Measurements from ENCODE around the gene CPE.

Gene CPE

DNA sequence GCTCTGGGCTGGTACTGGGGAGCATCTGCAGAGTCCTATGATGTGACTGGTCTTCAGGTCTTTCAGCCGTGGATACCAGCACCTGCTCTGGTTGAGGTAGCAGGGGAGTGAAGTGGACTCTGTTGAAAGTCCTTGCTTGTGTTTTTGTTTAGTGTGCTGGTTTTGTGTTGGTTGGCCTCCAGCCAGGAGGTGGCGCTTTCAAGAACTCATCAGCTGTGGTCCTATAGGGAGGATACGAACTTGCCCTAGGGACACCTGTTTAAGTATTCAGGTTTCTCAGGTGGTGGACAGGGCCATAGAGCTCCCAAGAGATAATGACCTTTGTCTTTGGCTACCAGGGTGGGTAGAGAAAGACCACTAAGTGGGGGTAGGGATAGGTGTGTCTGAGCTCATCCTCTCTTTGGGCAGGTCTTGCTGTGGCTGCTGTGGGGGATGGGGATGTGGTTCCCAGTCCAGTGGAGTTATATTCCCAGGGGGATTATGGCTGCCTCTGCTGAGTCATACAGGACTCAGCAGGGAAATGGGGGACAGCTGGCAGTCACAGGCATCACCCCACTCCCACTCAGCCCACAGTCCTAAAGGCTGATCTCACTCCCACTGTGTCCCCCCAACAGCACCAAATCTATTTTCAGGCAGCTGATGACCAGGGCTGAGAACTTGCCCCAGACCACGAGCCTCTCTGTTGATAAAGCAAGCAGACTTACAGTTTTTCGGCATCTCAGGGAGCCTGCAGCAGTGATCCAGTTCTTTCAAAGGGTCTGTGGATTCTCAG is 27.3 kb upstream of the CPE start:
- TF ChIP-seq, protein P1, sequence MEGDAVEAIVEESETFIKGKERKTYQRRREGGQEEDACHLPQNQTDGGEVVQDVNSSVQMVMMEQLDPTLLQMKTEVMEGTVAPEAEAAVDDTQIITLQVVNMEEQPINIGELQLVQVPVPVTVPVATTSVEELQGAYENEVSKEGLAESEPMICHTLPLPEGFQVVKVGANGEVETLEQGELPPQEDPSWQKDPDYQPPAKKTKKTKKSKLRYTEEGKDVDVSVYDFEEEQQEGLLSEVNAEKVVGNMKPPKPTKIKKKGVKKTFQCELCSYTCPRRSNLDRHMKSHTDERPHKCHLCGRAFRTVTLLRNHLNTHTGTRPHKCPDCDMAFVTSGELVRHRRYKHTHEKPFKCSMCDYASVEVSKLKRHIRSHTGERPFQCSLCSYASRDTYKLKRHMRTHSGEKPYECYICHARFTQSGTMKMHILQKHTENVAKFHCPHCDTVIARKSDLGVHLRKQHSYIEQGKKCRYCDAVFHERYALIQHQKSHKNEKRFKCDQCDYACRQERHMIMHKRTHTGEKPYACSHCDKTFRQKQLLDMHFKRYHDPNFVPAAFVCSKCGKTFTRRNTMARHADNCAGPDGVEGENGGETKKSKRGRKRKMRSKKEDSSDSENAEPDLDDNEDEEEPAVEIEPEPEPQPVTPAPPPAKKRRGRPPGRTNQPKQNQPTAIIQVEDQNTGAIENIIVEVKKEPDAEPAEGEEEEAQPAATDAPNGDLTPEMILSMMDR (IDR thresholded peaks at IDR 0.05; ENCODE audit: low read length, missing control alignments) = no peak
- H3K4me3 ChIP-seq (replicated peaks; ENCODE audit: low read depth, low read length) = no peak overlapping the region
- DNase-seq (ENCODE audit: low read depth) = no peak

DNA sequence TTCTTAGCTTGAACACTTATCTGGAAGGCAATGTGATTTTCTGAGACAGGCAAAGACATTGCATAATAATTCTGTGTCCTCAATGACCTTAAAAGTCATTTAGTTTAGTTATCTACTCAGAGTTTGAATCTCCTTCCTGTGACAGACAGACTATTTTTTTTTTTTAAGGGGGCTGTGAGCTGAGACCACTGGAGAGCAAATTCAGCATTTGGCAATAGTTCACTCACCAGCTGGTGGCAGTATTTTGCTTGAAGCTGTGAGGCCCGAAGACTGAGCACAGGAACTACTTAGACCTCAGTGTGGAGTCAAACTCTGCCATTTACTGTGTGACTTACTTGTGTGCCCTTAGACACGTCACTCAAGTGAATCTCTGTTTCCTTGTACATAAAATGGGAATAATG is 22.9 kb upstream of the CPE start:
- TF ChIP-seq, protein P1 (IDR thresholded peaks at IDR 0.05; ENCODE audit: low read length, missing control alignments) = peak; percentile 49
- DNase-seq (ENCODE audit: low read depth) = no peak
- H3K4me3 ChIP-seq (replicated peaks; ENCODE audit: low read depth, low read length) = no peak overlapping the region

DNA sequence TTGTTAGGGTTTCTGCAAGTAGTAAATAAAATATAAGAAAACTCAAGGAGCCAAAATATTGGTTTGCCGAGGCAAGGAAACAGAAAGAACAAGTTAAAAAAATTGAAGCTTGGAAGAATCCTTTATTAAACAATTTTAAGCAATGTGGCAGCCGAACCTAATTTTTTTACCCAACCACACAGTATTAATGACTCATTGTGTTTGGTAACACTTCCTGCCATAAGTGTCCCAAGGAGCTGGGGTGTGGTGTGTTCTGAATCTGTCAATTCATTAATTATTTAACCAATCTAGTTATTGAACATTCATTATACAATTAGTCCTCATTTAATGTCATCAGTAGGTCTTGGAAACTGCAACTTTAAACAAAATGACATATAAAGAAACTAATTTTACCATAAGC is 19.3 kb upstream of the CPE start:
- TF ChIP-seq, protein P1 (IDR thresholded peaks at IDR 0.05; ENCODE audit: low read length, missing control alignments) = no peak
- peak; percentile 44 for DNase-seq (ENCODE audit: low read depth)
- H3K4me3 ChIP-seq (replicated peaks; ENCODE audit: low read depth, low read length) = no peak overlapping the region

DNA sequence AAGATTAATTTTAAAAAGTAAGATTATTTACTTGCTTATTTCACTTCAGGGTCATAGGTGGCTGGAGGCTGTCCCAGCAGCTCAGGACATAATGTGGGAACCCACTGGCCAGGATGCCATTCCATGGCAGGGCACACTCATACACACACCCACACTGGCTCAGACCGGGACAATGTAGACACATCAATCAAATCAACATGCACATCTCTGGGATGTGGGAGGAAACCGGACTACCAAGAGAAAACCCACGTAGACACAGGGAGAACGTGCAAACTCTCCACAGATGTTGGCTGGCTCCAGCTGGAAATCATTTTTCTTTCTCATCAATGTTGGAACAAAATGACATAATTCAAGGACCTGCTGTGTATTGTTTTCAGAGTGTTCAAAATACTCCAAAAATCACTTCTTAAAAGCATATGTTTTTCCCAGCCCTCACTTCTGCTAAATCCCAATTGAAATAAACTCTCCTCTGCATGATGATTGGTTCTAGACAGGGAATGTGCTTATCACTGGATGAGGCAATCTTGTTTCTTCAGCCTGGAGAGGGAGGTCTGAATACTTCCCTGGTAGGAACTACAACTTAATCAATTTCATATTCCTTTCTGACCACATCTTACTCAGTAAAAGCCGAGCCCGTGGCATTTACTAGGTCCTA is 18.6 kb upstream of the CPE start:
- TF ChIP-seq, protein P1 (IDR thresholded peaks at IDR 0.05; ENCODE audit: low read length, missing control alignments) = no peak
- no peak overlapping the region for H3K4me3 ChIP-seq (replicated peaks; ENCODE audit: low read depth, low read length)
- DNase-seq (ENCODE audit: low read depth) = peak; percentile 70

DNA sequence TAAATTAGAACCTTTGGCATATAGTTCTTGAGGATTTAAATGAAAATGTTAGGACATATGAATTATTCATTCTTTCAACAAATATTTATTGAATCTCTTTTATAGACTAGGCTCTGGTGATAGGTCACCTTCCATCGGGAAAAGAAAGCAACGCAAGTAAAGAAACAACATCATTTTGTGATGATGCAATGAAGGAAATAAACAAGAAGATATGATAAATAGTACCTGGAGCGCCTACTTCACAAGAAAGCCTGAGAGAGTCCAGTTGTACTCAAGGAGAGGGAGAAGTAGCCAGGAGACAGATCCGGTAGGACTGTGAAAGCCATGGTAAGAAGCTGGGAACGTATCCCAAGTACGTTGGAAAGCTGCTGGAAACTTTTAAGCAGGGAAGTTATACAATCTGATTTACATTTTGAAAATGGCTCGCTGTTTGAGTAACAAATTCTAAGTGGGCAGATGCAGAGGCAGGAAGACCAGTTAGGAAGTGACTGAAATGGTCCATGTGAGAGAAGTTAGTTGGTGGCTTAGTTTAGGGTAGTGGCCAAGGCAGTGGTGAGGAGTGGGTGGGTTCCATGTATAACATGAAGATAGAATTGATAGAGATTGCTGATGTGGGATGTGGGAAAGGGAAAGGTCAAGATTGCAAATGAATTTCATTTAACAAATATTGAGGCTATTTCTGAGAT is 17.7 kb upstream of the CPE start:
- TF ChIP-seq, protein P1 (IDR thresholded peaks at IDR 0.05; ENCODE audit: low read length, missing control alignments) = no peak
- no peak for DNase-seq (ENCODE audit: low read depth)
- no peak overlapping the region for H3K4me3 ChIP-seq (replicated peaks; ENCODE audit: low read depth, low read length)

DNA sequence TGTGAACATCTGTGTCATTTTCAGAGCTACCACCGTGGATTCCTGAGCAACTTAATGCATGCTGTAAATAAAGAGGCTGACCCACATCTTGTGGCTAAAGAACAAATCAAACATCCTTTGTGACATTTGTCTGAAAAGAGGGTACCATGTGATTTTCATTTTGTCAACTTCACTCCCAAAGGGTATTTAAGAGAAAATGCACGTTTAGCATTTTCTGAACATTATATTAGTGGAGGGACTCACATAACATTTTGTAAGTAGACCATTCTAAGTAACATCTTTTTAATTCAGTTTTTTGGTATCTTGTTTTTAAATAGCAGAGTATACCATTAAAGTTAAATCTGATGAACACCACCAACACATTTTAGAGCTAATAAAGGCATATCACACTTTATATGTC is 17.0 kb upstream of the CPE start:
- TF ChIP-seq, protein P1 (IDR thresholded peaks at IDR 0.05; ENCODE audit: low read length, missing control alignments) = no peak
- no peak for DNase-seq (ENCODE audit: low read depth)
- H3K4me3 ChIP-seq (replicated peaks; ENCODE audit: low read depth, low read length) = no peak overlapping the region
